GM23338 (cell line): ENCODE results near the gene NRGN. TPM values are rescaled to one million over a fixed set of nuclear protein-coding genes. Genes with fewer than 3 reads are reported as not detected.

Experiments used
- ATAC-seq: fragments of 200-7000 bp; cut with Tn5 transposase; 3 replicates; pipeline ENCODE4 v1.9.1; 2020
- DNase-seq: peaks from one replicate; pipeline ENCODE4 v3.0.0-alpha.2; 2015; ENCODE audit warnings: low spot score
- H2AFZ ChIP-seq: fragments of 200-600 bp; sonication (generic); 2 replicates; pipeline ENCODE4 v1.8.0; 2016; ENCODE audit warnings: antibody characterized with exemption, mild to moderate bottlenecking, moderate library complexity
- H3F3A ChIP-seq: fragments of 200-600 bp; sonication (generic); replicated peaks from 2 replicates; pipeline ENCODE4 v1.8.0; 2017; ENCODE audit warnings: antibody characterized with exemption, mixed run types, low read depth
- H3K27ac ChIP-seq: fragments of 200-600 bp; sonication (generic); 2 replicates; pipeline ENCODE4 v1.6.1; 2016; ENCODE audit warnings: low read depth
- H3K27me3 ChIP-seq: fragments of 200-600 bp; sonication (generic); 2 replicates; pipeline ENCODE4 v1.8.0; 2016; ENCODE audit warnings: mild to moderate bottlenecking, mixed run types, moderate library complexity; ENCODE audit not compliant: insufficient read depth
- H3K36me3 ChIP-seq: fragments of 200-600 bp; sonication (generic); 2 replicates; pipeline ENCODE4 v1.8.0; 2016; ENCODE audit warnings: mild to moderate bottlenecking; ENCODE audit not compliant: insufficient read depth
- H3K4me1 ChIP-seq: fragments of 200-600 bp; sonication (generic); 2 replicates; pipeline ENCODE4 v1.8.0; 2016; ENCODE audit warnings: mild to moderate bottlenecking, moderate library complexity; ENCODE audit not compliant: insufficient read depth
- H3K4me2 ChIP-seq: fragments of 200-600 bp; sonication (generic); 2 replicates; pipeline ENCODE4 v1.7.1; 2017; ENCODE audit warnings: mixed run types
- H3K4me3 ChIP-seq: fragments of 200-600 bp; sonication (generic); 2 replicates; pipeline ENCODE4 v1.6.1; 2016; ENCODE audit warnings: mixed run types
- H3K79me2 ChIP-seq: fragments of 200-600 bp; sonication (generic); replicated peaks from 2 replicates; pipeline ENCODE4 v1.8.0; 2017; ENCODE audit warnings: mild to moderate bottlenecking; ENCODE audit not compliant: insufficient read depth
- H3K9me2 ChIP-seq: fragments of 200-600 bp; sonication (generic); 2 replicates; pipeline ENCODE4 v1.8.0; 2017; ENCODE audit not compliant: insufficient read depth
- H4K20me1 ChIP-seq: fragments of 200-600 bp; sonication (generic); replicated peaks from 2 replicates; pipeline ENCODE4 v1.8.0; 2017; ENCODE audit warnings: mild to moderate bottlenecking; ENCODE audit not compliant: insufficient read depth
- H3K27ac Mint-ChIP-seq: 2 replicates; pipeline ENCODE4 v1.8.0; 2020; ENCODE audit warnings: inconsistent platforms, mild to moderate bottlenecking, moderate library complexity, mixed read lengths
- H3K27me3 Mint-ChIP-seq: 3 replicates; pipeline ENCODE4 v1.8.0; 2022; ENCODE audit warnings: low read depth, mild to moderate bottlenecking, moderate library complexity, mixed read lengths, inconsistent platforms; ENCODE audit not compliant: insufficient read depth, poor library complexity
- H3K36me3 Mint-ChIP-seq: 3 replicates; pipeline ENCODE4 v1.8.0; 2021; ENCODE audit warnings: low read depth, mild to moderate bottlenecking, inconsistent platforms, moderate library complexity, mixed read lengths
- H3K4me1 Mint-ChIP-seq: 3 replicates; pipeline ENCODE4 v1.8.0; 2020; ENCODE audit warnings: mild to moderate bottlenecking, inconsistent platforms, mixed read lengths
- H3K4me3 Mint-ChIP-seq: 3 replicates; pipeline ENCODE4 v1.8.0; 2021; ENCODE audit warnings: moderate library complexity, mild to moderate bottlenecking, inconsistent platforms, mixed read lengths
- H3K9me3 Mint-ChIP-seq: 3 replicates; pipeline ENCODE4 v1.8.0; 2020; ENCODE audit warnings: moderate library complexity, mild to moderate bottlenecking, inconsistent platforms, mixed read lengths
- ETS1 ChIP-seq: IDR thresholded peaks from 2 replicates; pipeline ENCODE4 v1.6.1; 2016; ENCODE audit warnings: antibody characterized with exemption
- JUNB ChIP-seq: IDR thresholded peaks from one replicate; pipeline ENCODE4 v1.6.1; 2016; ENCODE audit warnings: antibody characterized with exemption; ENCODE audit not compliant: unreplicated experiment
- REST ChIP-seq: IDR thresholded peaks from one replicate; pipeline ENCODE4 v1.6.1; 2018; ENCODE audit warnings: antibody characterized with exemption; ENCODE audit not compliant: unreplicated experiment
- ZNF114 ChIP-seq: fragments of 250-450 bp; sonication (Bioruptor Pico); IDR thresholded peaks from 2 replicates; pipeline ENCODE4 v1.5.0; 2020; ENCODE audit warnings: mild to moderate bottlenecking, moderate library complexity
- ZNF462 ChIP-seq: fragments of 250-450 bp; sonication (Bioruptor Pico); IDR thresholded peaks from 2 replicates; pipeline ENCODE4 v1.5.0; 2020; ENCODE audit warnings: mild to moderate bottlenecking, moderate library complexity
- polyA plus RNA-seq: library from polyadenylated mRNA; unstranded; fragments of >200 nt; fragmentation: Nextera tagmentation; extraction: Ambion mirVana; gene quantifications from 2 replicates; pipeline ENCODE4 v1.2.1, GENCODE V29; 2016
- total RNA-seq: library from RNA; depleted of rRNA; stranded (reverse); fragments of >200 nt; shearing (Covaris generic); gene quantifications from 2 replicates; pipeline ENCODE4 v1.2.3, GENCODE V29; 2014

Gene NRGN
- total and polyA plus RNA-seq, 2 experiments from 2014 or later: 0.24 to 0.61 TPM

- Histone ChIP-seq H3K27ac (no peak overlapping the region), H3K4me3 (no peak overlapping the region), H3K9me2 (no peaks in the 10 kb centered on the region), H3K4me1 (no peaks in the 10 kb centered on the region), H3K27me3 (no peaks in the 10 kb centered on the region), H2AFZ (no peak overlapping the region), H3K36me3 (peaks cover 9% of the 10 kb centered on the region), H3K4me2 (no peak overlapping the region), H3F3A (0 out of 2 replicates have a peak, but pooled peaks cover 3% of the 10 kb centered on the region), H4K20me1 (peaks cover 22% of the 10 kb centered on the region), H3K79me2 (0 out of 2 replicates have a peak, but pooled peaks cover 1% of the 10 kb centered on the region)
- peaks cover 51% of the 10 kb centered on the region for H3K36me3 Mint-ChIP-seq
- ATAC-seq (no peak), DNase-seq (no peak)
- H3K9me3 Mint-ChIP-seq: no peaks in the 10 kb centered on the region
- H3K27ac Mint-ChIP-seq: no peak overlapping the region
- H3K4me3 Mint-ChIP-seq: no peak overlapping the region
- no peak for TF ChIP-seq ZNF462 (CRISPR knock-in tag)
- no peak for TF ChIP-seq REST
- TF ChIP-seq ETS1: no peak
- TF ChIP-seq JUNB: no peak
- no peak for TF ChIP-seq ZNF114 (CRISPR knock-in tag)
- peaks cover 2% of the 10 kb centered on the region for H3K27me3 Mint-ChIP-seq
- H3K4me1 Mint-ChIP-seq: 0 out of 3 replicates have a peak, but pooled peaks cover 2% of the 10 kb centered on the region
Observed at GRCh38 chr11:124768914-124769313, 29.2 kb downstream of the NRGN start.
